ENCODE measurements around the gene CILP2.

CILP2 gene

DNA sequence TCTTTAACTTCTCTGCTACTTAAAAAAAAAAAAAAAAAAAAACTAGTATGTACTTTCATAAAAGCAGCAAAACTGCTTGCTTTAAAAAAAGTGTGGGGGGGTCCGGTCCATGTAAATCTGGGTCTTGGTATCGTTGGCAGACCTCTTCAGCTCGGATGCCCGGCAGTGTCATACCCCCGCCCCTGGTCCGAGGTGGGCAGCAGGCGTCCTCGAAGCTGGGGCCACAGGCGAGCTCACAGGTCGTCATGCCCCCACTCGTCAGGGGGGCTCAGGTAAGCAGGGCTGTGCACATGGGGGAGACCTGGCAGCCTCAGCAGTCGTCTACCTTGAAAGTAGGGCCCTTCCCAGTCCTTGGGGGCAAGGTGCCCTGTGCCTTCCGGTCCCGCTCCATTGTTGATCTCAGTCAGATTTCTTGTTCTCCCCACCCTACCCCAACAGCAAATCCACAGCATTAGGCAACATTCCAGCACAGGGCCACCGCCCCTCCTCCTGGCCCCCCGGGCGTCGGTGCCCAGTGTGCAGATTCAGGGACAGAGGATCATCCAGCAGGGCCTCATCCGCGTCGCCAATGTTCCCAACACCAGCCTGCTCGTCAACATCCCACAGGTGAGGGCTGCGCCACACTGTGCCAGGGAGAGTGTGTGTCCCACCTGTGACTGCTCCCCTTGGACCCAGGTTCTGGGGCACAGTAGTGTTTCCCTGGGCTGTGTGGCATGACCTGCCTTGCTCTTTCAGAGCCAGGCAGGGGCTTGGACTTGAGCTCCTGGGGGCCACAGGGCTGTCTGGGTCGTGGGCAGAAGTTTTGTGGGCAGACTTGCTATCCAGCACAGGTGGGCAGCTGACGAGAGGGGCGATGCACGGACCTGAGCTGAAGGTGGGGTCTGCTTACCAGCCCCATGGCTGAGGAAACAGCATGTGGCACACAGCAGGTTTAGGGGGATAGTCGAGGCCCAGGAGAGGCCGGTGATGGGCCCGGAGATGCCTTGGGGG is 42.2 kb upstream of the CILP2 start:
- no peak for TF ChIP-seq POLR2AphosphoS5 (IDR thresholded peaks at IDR 0.05; ENCODE audit: low read depth, low read length)
- DNase-seq (ENCODE audit: insufficient read length), result no peak
- FAIRE-seq, result no peak

GRCh38 chr19:19498255-19498991 is 39.6 kb upstream of the CILP2 start:
- FAIRE-seq, result no peak
- no peak for DNase-seq (ENCODE audit: insufficient read length)
- TF ChIP-seq POLR2A (IDR thresholded peaks at IDR 0.05; ENCODE audit: low read depth, low read length) (no peak), TAF1 (IDR thresholded peaks at IDR 0.05; ENCODE audit: borderline replicate concordance, low read depth, low read length) (no peak), POLR2AphosphoS5 (IDR thresholded peaks at IDR 0.05; ENCODE audit: low read depth, low read length) (no peak)

- no peak for TF ChIP-seq POLR2A (IDR thresholded peaks at IDR 0.05; ENCODE audit: low read depth, low read length)
- TF ChIP-seq POLR2AphosphoS5 (IDR thresholded peaks at IDR 0.05; ENCODE audit: low read depth, low read length), result no peak
- no peak for TF ChIP-seq TAF1 (IDR thresholded peaks at IDR 0.05; ENCODE audit: borderline replicate concordance, low read depth, low read length)
- no peak for DNase-seq (ENCODE audit: insufficient read length)
- FAIRE-seq, result no peak
These were observed 38.6 kb upstream of the CILP2 start for GRCh38 chr19:19499272-19499995.

- FAIRE-seq (no peak), DNase-seq (ENCODE audit: insufficient read length) (no peak)
- no peak for TF ChIP-seq POLR2AphosphoS5 (IDR thresholded peaks at IDR 0.05; ENCODE audit: low read depth, low read length)
- TF ChIP-seq TAF1 (IDR thresholded peaks at IDR 0.05; ENCODE audit: borderline replicate concordance, low read depth, low read length), result no peak
- no peak for TF ChIP-seq POLR2A (IDR thresholded peaks at IDR 0.05; ENCODE audit: low read depth, low read length)
These were observed 37.0 kb upstream of the CILP2 start for GRCh38 chr19:19500975-19501644.

DNA sequence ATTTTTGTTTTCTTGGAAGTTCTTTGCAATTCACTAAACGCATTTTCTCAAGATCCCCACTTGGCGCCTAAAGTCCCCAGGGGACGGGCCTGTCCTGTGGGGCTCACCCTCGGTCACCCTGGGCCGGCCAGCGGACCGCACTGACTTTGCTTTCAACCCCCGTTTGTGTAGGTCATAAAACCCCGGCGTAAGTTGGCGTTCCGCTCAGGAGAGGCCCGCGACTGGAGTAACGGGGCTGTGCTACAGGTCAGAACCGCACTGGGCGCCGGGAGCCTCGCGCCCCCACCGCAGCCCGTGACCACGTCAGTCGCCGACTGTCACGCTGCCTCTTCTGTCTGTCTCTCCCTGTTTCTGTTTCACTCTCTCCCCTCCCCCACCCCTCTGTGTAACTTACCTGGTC is 36.3 kb upstream of the CILP2 start:
- DNase-seq (ENCODE audit: insufficient read length), result no peak
- no peak for FAIRE-seq
- TF ChIP-seq POLR2AphosphoS5 (IDR thresholded peaks at IDR 0.05; ENCODE audit: low read depth, low read length) (no peak), POLR2A (IDR thresholded peaks at IDR 0.05; ENCODE audit: low read depth, low read length) (no peak), TAF1 (IDR thresholded peaks at IDR 0.05; ENCODE audit: borderline replicate concordance, low read depth, low read length) (no peak)

DNA sequence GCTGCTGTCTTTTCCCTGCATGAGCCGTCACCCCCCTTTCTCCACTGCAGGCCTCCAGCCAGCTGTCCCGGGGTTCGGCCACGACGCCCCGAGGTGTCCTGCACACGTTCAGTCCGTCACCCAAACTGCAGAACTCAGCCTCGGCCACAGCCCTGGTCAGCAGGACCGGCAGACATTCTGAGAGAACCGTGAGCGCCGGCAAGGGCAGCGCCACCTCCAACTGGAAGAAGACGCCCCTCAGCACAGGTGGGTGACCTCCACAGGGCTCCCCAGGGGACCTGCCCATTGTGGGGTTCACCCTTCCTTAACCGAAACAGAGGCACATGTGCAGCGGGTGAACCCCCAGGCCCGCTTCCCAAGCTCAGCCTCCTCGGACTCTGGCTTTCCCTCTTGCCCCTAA is 35.8 kb upstream of the CILP2 start:
- DNase-seq (ENCODE audit: insufficient read length), result no peak
- TF ChIP-seq TAF1 (IDR thresholded peaks at IDR 0.05; ENCODE audit: borderline replicate concordance, low read depth, low read length) (no peak), POLR2AphosphoS5 (IDR thresholded peaks at IDR 0.05; ENCODE audit: low read depth, low read length) (no peak), POLR2A (IDR thresholded peaks at IDR 0.05; ENCODE audit: low read depth, low read length) (no peak)
- FAIRE-seq, result no peak

DNA sequence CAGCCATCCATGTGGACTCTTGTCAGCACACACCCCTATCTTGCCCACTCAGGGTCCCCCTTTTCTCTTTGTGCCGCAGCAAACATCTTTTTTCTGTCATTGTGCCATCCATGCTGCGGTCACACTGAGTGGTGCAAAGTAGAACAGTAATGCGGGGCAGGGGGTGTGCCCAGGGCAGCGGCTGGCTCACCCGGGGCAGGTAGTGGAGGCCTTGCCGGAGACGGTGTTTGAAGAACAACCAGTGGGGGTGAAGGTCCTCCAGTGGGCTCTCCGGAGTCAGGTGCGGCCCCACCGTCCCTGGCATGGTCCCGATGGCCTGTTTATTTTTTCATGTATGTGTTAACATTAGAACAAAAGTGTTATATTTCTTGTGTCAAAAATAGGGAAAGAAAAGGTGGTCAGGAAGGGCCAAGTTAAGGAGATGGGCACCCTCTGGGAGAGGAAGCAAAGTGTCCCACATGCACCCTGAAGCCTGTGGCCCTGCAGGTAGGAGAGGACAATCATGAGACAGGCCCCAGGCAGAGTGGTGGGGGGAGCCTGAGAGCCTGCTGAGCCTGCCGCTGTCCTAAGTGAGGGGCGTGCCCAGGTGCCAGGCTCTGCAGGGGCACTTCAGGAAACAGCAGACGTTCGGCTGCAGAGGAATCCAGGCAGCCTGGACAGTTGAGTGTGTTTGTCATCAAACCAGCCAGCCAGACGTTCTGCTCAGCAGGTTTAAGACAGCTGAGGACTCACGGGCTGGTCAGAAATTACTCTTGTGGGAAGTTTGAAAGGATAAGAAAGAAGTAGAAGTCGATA is 35.1 kb upstream of the CILP2 start:
- TF ChIP-seq POLR2AphosphoS5 (IDR thresholded peaks at IDR 0.05; ENCODE audit: low read depth, low read length) (no peak), TAF1 (IDR thresholded peaks at IDR 0.05; ENCODE audit: borderline replicate concordance, low read depth, low read length) (no peak), POLR2A (IDR thresholded peaks at IDR 0.05; ENCODE audit: low read depth, low read length) (no peak)
- no peak for FAIRE-seq
- DNase-seq (ENCODE audit: insufficient read length), result no peak

DNA sequence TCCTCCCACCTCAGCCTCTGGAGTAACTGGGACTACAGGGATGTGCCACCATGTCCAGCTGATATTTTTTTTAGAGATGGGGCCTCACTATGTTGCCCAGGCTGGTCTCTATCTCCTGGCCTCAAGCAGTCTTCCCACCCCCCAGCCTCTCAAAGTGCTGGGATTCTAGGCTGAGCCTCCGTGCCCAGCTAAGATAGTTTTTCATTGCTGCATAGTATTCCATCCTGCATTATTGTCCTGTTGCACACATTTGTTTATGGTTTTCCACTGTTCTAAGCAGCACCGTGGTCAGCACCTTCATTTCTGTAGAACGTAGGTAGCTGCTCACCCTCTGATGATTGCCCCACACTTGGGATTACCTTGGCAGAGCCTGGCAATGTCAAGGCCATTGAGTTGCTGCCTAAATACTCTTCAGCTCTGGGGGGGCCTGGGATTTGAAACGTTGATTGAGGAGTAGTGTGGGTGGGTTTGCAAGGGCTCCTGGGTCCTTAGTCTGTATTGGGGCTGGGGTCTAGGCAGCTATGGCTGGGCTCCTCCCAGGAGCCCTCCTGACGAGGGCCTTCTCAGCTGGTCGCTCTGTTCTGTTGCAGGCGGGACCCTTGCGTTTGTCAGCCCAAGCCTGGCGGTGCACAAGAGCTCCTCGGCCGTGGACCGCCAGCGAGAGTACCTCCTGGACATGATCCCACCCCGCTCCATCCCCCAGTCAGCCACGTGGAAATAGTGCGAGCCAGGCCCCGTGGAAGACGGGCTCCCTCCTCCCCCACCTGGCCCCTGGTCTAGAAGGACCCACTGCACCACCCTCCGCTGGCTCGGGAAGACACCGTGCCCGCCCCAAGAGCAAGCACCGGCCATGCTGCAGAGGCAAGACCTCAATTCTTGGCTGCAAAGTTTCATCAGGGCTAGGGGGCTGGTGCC is 33.1 kb upstream of the CILP2 start:
- TF ChIP-seq TAF1 (IDR thresholded peaks at IDR 0.05; ENCODE audit: borderline replicate concordance, low read depth, low read length) (no peak), POLR2AphosphoS5 (IDR thresholded peaks at IDR 0.05; ENCODE audit: low read depth, low read length) (no peak), POLR2A (IDR thresholded peaks at IDR 0.05; ENCODE audit: low read depth, low read length) (no peak)
- no peak for FAIRE-seq
- DNase-seq (ENCODE audit: insufficient read length), result no peak

DNA sequence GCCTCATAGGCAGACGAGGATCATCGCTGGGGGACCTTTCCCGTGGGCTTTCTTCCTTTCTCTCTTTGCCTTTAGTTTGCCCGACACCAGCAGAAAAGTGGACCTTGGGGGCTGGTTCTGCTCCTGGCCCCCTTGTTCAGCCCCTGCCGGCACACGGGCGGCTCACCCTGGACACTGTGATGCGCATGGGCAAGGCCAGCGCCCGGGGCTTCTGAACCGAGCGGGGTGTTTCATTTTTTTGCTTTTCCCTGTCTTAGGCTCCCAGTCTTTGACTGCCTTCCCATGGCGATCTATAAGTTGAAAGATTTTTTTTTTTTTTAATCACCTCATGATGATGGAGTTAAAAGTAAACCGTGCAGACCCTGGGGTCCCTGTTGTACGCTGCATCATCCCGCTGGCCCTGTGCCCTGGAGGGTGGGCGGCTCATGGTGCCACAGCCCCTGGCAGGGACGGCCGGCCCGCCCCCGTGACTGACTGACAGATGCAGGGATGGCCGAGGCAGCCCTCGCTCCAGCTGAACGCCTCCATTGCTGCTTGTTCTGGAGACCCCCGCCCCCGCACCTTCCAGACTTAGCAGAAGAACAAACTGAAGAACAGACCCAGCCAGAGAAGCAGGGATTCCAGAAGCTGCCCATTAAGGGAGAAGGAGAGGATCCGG is 32.3 kb upstream of the CILP2 start:
- DNase-seq (ENCODE audit: insufficient read length) (no peak), FAIRE-seq (no peak)
- TF ChIP-seq POLR2AphosphoS5 (IDR thresholded peaks at IDR 0.05; ENCODE audit: low read depth, low read length) (no peak), TAF1 (IDR thresholded peaks at IDR 0.05; ENCODE audit: borderline replicate concordance, low read depth, low read length) (no peak), POLR2A (IDR thresholded peaks at IDR 0.05; ENCODE audit: low read depth, low read length) (no peak)

All from GM12892 (cell line).